ENCODE measurements around the gene FAS. TPM values are rescaled to one million over a fixed set of nuclear protein-coding genes. Genes with fewer than 3 reads are reported as not detected.

FAS gene
- total RNA-seq, 1 donor from 2014 or later: 36.1 TPM

- no peaks in the 10 kb centered on the region for H3K36me3 ChIP-seq (ENCODE audit: control insufficient read depth, insufficient read depth, low read length)
- H3K27me3 ChIP-seq (ENCODE audit: control insufficient read depth, insufficient read depth, low read length): no peaks in the 10 kb centered on the region
- no peak for DNase-seq (ENCODE audit: low read depth)
- FAIRE-seq: no peak
- TF ChIP-seq CTCF (IDR thresholded peaks at IDR 0.05; ENCODE audit: insufficient read depth, low read length, severe bottlenecking): no peak
- H3K4me3 ChIP-seq (ENCODE audit: low read depth, low read length): no peak overlapping the region
Measured at GRCh38 chr10:88946965-88947590, 43.5 kb upstream of the FAS start.

- Histone ChIP-seq H3K4me3 (ENCODE audit: low read depth, low read length) (no peak overlapping the region), H3K27me3 (ENCODE audit: control insufficient read depth, insufficient read depth, low read length) (no peaks in the 10 kb centered on the region), H3K36me3 (ENCODE audit: control insufficient read depth, insufficient read depth, low read length) (no peaks in the 10 kb centered on the region)
- DNase-seq (ENCODE audit: low read depth) (no peak), FAIRE-seq (no peak)
- no peak for TF ChIP-seq CTCF (IDR thresholded peaks at IDR 0.05; ENCODE audit: insufficient read depth, low read length, severe bottlenecking)
Measured at GRCh38 chr10:88949051-88949450, 41.5 kb upstream of the FAS start.

- no peaks in the 10 kb centered on the region for H3K36me3 ChIP-seq (ENCODE audit: control insufficient read depth, insufficient read depth, low read length)
- TF ChIP-seq CTCF (IDR thresholded peaks at IDR 0.05; ENCODE audit: insufficient read depth, low read length, severe bottlenecking): no peak
- no peak for FAIRE-seq
- H3K4me3 ChIP-seq (ENCODE audit: low read depth, low read length): no peak overlapping the region
- H3K27me3 ChIP-seq (ENCODE audit: control insufficient read depth, insufficient read depth, low read length): no peaks in the 10 kb centered on the region
- DNase-seq (ENCODE audit: low read depth): no peak
Measured at GRCh38 chr10:88949912-88950837, 40.4 kb upstream of the FAS start.

- DNase-seq (ENCODE audit: low read depth) (no peak), FAIRE-seq (no peak)
- TF ChIP-seq CTCF (IDR thresholded peaks at IDR 0.05; ENCODE audit: insufficient read depth, low read length, severe bottlenecking): no peak
- H3K27me3 ChIP-seq (ENCODE audit: control insufficient read depth, insufficient read depth, low read length): no peaks in the 10 kb centered on the region
- H3K4me3 ChIP-seq (ENCODE audit: low read depth, low read length): no peak within 1 kb of the TSS
- no peaks in the 10 kb centered on the region for H3K36me3 ChIP-seq (ENCODE audit: control insufficient read depth, insufficient read depth, low read length)
Measured at GRCh38 chr10:88952647-88953111, 37.9 kb upstream of the FAS start, which contains the start of gene ACTA2. Gene ACTA2 (minus strand): TSS chr10:88952773. CDS start chr10:88948930, 3,843 bp downstream.

- Histone ChIP-seq H3K4me3 (ENCODE audit: low read depth, low read length) (no peak overlapping the region), H3K27me3 (ENCODE audit: control insufficient read depth, insufficient read depth, low read length) (no peaks in the 10 kb centered on the region), H3K36me3 (ENCODE audit: control insufficient read depth, insufficient read depth, low read length) (no peaks in the 10 kb centered on the region)
- FAIRE-seq (no peak), DNase-seq (ENCODE audit: low read depth) (no peak)
- no peak for TF ChIP-seq CTCF (IDR thresholded peaks at IDR 0.05; ENCODE audit: insufficient read depth, low read length, severe bottlenecking)
Measured at GRCh38 chr10:88953662-88954061, 36.9 kb upstream of the FAS start.
